NCI-H510A (cell line): ENCODE data around the gene NUP210.

ENCODE experiments used
- DNase-seq: peaks from one replicate; lab custom pipeline; 2025; lab: John Stamatoyannopoulos, UW

The NUP210 gene

GRCh38 chr3:13348661-13349396 is 71.3 kb downstream of the NUP210 start:
- no peak for DNase-seq

GRCh38 chr3:13348100-13348499 is 72.0 kb downstream of the NUP210 start:
- DNase-seq, result no peak

- DNase-seq, result no peak
Observed at GRCh38 chr3:13347390-13347950, 72.7 kb downstream of the NUP210 start.

- peak; percentile 55 for DNase-seq
Observed at GRCh38 chr3:13346481-13347389, 73.4 kb downstream of the NUP210 start.

GRCh38 chr3:13345772-13346171 is 74.3 kb downstream of the NUP210 start:
- DNase-seq, result no peak

GRCh38 chr3:13345284-13345683 is 74.8 kb downstream of the NUP210 start:
- DNase-seq, result no peak

GRCh38 chr3:13344663-13345062 is 75.5 kb downstream of the NUP210 start:
- DNase-seq, result no peak

GRCh38 chr3:13343601-13344000 is 76.5 kb downstream of the NUP210 start:
- DNase-seq, result no peak

- no peak for DNase-seq
Observed at GRCh38 chr3:13341229-13341905, 78.8 kb downstream of the NUP210 start.

- no peak for DNase-seq
Observed at GRCh38 chr3:13339833-13340232, 80.3 kb downstream of the NUP210 start.

GRCh38 chr3:13338996-13339395 is 81.1 kb downstream of the NUP210 start:
- DNase-seq, result no peak

- DNase-seq, result no peak
Observed at GRCh38 chr3:13338231-13338630, 81.9 kb downstream of the NUP210 start.

- DNase-seq, result no peak
Observed at GRCh38 chr3:13336592-13336991, 83.5 kb downstream of the NUP210 start.

GRCh38 chr3:13335503-13335902 is 84.6 kb downstream of the NUP210 start:
- DNase-seq, result no peak

- DNase-seq, result peak; percentile 58
Observed at GRCh38 chr3:13335059-13335458, 85.1 kb downstream of the NUP210 start.

- DNase-seq, result no peak
Observed at GRCh38 chr3:13333236-13333897, 86.8 kb downstream of the NUP210 start.

GRCh38 chr3:13332740-13333139 is 87.4 kb downstream of the NUP210 start:
- no peak for DNase-seq

GRCh38 chr3:13332158-13332557 is 88.0 kb downstream of the NUP210 start:
- peak; percentile 93 for DNase-seq

GRCh38 chr3:13329746-13330145 is 90.4 kb downstream of the NUP210 start:
- no peak for DNase-seq

GRCh38 chr3:13325892-13326443 is 94.2 kb downstream of the NUP210 start:
- DNase-seq, result peak; percentile 57

GRCh38 chr3:13324835-13325501 is 95.2 kb downstream of the NUP210 start:
- DNase-seq, result no peak
